Transverse colon (tissue), 4 donors: ENCODE data around the gene RACGAP1.

Source experiments
- EP300 ChIP-seq: sonication (generic); formaldehyde crosslinking; IDR thresholded peaks from one replicate; pipeline ENCODE4 v1.6.1; 2017; ENCODE audit warnings: antibody characterized with exemption, low read depth
- POLR2A ChIP-seq: fragments of 450-650 bp; IDR thresholded peaks from one replicate; pipeline ENCODE4 v1.6.1; 2016; ENCODE audit warnings: antibody characterized with exemption, mild to moderate bottlenecking, moderate library complexity
- POLR2AphosphoS5 ChIP-seq, 3 donors: sonication (generic); formaldehyde crosslinking; IDR thresholded peaks; one replicate each; pipeline ENCODE4 v1.6.1; 2016; ENCODE audit warnings: antibody characterized with exemption in 3 of 3
- TF ChIP-seq, protein P1 (sequence below), 5 experiments: fragments of 200-600 bp in 3 of 5; fragments of 450-650 bp in 2 of 5; sonication (generic) in 3 of 5; IDR thresholded peaks; 1 replicate in 2 of 5; 2 replicates in 3 of 5; pipeline ENCODE4 v1.5.1; 2016 to 2017; ENCODE audit warnings: antibody characterized with exemption in 5 of 5, inconsistent platforms in 3 of 5, mild to moderate bottlenecking in 2 of 5, moderate library complexity in 1 of 5

DNA sequence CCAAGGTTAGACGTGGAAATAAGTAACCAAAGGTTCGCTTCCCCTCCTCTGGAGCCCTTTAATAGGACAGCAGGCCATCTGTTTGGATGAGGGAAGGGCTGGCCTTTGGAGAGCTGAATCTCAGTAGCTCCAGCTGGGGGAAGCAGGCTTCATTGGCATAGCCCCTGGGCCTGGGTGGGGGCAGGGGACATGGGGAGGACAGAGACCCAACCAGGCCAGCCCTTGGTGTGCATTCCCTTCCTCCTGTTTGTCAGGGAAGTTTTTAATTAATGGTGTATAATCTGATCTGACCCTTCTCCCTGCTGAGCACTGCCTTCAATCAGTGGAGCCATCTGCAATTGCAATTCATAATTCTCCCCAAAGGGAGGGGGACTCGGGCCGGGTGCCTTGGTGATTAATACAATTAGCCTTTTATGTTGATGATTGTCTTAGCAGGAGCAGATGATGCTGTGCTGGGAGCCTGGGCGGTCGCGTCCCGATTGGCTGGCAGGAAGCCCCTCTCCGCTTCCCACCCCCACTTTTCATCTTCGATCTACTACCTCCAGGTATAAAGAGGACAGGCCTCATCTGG is 46.2 kb downstream of the RACGAP1 start:
- TF ChIP-seq POLR2AphosphoS5 (IDR thresholded peaks at IDR 0.05) (no peak), EP300 (no peak), POLR2A (no peak)
- TF ChIP-seq, protein P1, sequence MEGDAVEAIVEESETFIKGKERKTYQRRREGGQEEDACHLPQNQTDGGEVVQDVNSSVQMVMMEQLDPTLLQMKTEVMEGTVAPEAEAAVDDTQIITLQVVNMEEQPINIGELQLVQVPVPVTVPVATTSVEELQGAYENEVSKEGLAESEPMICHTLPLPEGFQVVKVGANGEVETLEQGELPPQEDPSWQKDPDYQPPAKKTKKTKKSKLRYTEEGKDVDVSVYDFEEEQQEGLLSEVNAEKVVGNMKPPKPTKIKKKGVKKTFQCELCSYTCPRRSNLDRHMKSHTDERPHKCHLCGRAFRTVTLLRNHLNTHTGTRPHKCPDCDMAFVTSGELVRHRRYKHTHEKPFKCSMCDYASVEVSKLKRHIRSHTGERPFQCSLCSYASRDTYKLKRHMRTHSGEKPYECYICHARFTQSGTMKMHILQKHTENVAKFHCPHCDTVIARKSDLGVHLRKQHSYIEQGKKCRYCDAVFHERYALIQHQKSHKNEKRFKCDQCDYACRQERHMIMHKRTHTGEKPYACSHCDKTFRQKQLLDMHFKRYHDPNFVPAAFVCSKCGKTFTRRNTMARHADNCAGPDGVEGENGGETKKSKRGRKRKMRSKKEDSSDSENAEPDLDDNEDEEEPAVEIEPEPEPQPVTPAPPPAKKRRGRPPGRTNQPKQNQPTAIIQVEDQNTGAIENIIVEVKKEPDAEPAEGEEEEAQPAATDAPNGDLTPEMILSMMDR (IDR thresholded peaks at IDR 0.05): no peak
